Subcutaneous preadipocyte (primary cell): Measurements from ENCODE around the gene ZSWIM3. TPM values are rescaled to one million over a fixed set of nuclear protein-coding genes. Genes with fewer than 3 reads are reported as not detected.

ENCODE experiments used
- total RNA-seq: library from RNA; depleted of rRNA; stranded (reverse); fragments of >200 nt; gene quantifications from 2 replicates; pipeline ENCODE4 v1.2.3, GENCODE V29; 2012

Gene ZSWIM3
- total RNA-seq = 3.9 and 4.8 TPM in 2 replicates

GRCh38 chr20:45857114-45857881 lies at the start of gene ZSWIM3, which contains the start of gene ACOT8:
Gene ZSWIM3, plus strand, starts transcription at chr20:45857614. Its CDS starts 212 bp downstream, at chr20:45857826.
Gene ACOT8, minus strand, starts transcription at chr20:45857392. Its CDS starts 77 bp downstream, at chr20:45857315.

GRCh38 chr20:45812157-45813005 lies 45.0 kb upstream of the ZSWIM3 start, which contains the start of gene UBE2C:
Gene UBE2C, plus strand, starts transcription at chr20:45812644. Its CDS starts 52 bp downstream, at chr20:45812696.

GRCh38 chr20:45827030-45827652 lies 30.3 kb upstream of the ZSWIM3 start, which contains the start of gene TNNC2:
Gene TNNC2, minus strand, starts transcription at chr20:45827312. Its CDS starts 64 bp downstream, at chr20:45827248.

GRCh38 chr20:45833030-45833882 lies 24.2 kb upstream of the ZSWIM3 start, which contains the start of gene SNX21:
Gene SNX21, plus strand, starts transcription at chr20:45833799. Its CDS starts 121 bp downstream, at chr20:45833920.

GRCh38 chr20:45880988-45881788 lies 23.8 kb downstream of the ZSWIM3 start, which contains the start of gene ZSWIM1:
Gene ZSWIM1, plus strand, starts transcription at chr20:45881227. Its CDS starts 1,366 bp downstream, at chr20:45882593.

GRCh38 chr20:45887346-45887715 lies 29.9 kb downstream of the ZSWIM3 start, which contains the start of gene SPATA25:
Gene SPATA25, minus strand, starts transcription at chr20:45887622. Its CDS starts 32 bp downstream, at chr20:45887590.

GRCh38 chr20:45890985-45891983 lies 33.9 kb downstream of the ZSWIM3 start, which contains the start of the genes CTSA and NEURL2:
Gene CTSA, plus strand, starts transcription at chr20:45891335. Its CDS starts 234 bp downstream, at chr20:45891569.
Gene NEURL2, minus strand, starts transcription at chr20:45891208. Its CDS starts 217 bp downstream, at chr20:45890991.

GRCh38 chr20:45911486-45912343 lies 54.3 kb downstream of the ZSWIM3 start, which contains the start of gene PLTP:
Gene PLTP, minus strand, starts transcription at chr20:45912155. Its CDS starts 703 bp downstream, at chr20:45911452.

Other genes with a start within 250 kb of the ZSWIM3 start
- 0.73 TPM in 1 of 2 replicates, not detected in the other for gene WFDC10A, start 227.9 kb upstream of the ZSWIM3 start, total RNA-seq
- not detected in 2 replicates for gene WFDC9, start 226.3 kb upstream of the ZSWIM3 start, total RNA-seq
- not detected in 2 replicates for gene WFDC11, start 187.4 kb upstream of the ZSWIM3 start, total RNA-seq
- not detected in 2 replicates for gene WFDC13, start 155.6 kb upstream of the ZSWIM3 start, total RNA-seq
- gene WFDC10B, start 152.6 kb upstream of the ZSWIM3 start, total RNA-seq = not detected in 2 replicates
- not detected in 2 replicates for gene SPINT4, start 135.3 kb upstream of the ZSWIM3 start, total RNA-seq
- 0.20 and 0.73 TPM in 2 replicates for gene WFDC3, start 65.7 kb upstream of the ZSWIM3 start, total RNA-seq
- gene DNTTIP1, start 65.7 kb upstream of the ZSWIM3 start, total RNA-seq = 13.5 and 15.4 TPM in 2 replicates
- gene UBE2C, start 45.0 kb upstream of the ZSWIM3 start, total RNA-seq = 31.2 and 36.4 TPM in 2 replicates
- gene TNNC2, start 30.3 kb upstream of the ZSWIM3 start, total RNA-seq = 0.73 TPM in 1 of 2 replicates, not detected in the other
- 87.6 and 101 TPM in 2 replicates for gene SNX21, start 23.8 kb upstream of the ZSWIM3 start, total RNA-seq
- gene ACOT8, start 222 bp upstream of the ZSWIM3 start, total RNA-seq = 25.6 and 30.1 TPM in 2 replicates
- 10.4 and 11.0 TPM in 2 replicates for gene ZSWIM1, start 23.6 kb downstream of the ZSWIM3 start, total RNA-seq
- gene SPATA25, start 30.0 kb downstream of the ZSWIM3 start, total RNA-seq = 1.4 and 1.5 TPM in 2 replicates
- gene NEURL2, start 33.6 kb downstream of the ZSWIM3 start, total RNA-seq = 2.6 and 2.7 TPM in 2 replicates
- 90.1 and 95.2 TPM in 2 replicates for gene CTSA, start 33.7 kb downstream of the ZSWIM3 start, total RNA-seq
- 6.6 and 33.1 TPM in 2 replicates for gene PLTP, start 54.5 kb downstream of the ZSWIM3 start, total RNA-seq
- gene PCIF1, start 77.1 kb downstream of the ZSWIM3 start, total RNA-seq = 10.7 and 11.3 TPM in 2 replicates
- 16.9 and 23.7 TPM in 2 replicates for gene ZNF335, start 114.6 kb downstream of the ZSWIM3 start, total RNA-seq
- not detected in 2 replicates for gene MMP9, start 151.3 kb downstream of the ZSWIM3 start, total RNA-seq
- not detected in 2 replicates for gene SLC12A5, start 171.6 kb downstream of the ZSWIM3 start, total RNA-seq
- gene NCOA5, start 232.3 kb downstream of the ZSWIM3 start, total RNA-seq = 12.9 and 20.7 TPM in 2 replicates